ENCODE measurements around the gene ERC2. TPM values are rescaled to one million over a fixed set of nuclear protein-coding genes. Genes with fewer than 3 reads are reported as not detected.

The ERC2 gene
- polyA plus RNA-seq, 3 donors = not detected

DNA sequence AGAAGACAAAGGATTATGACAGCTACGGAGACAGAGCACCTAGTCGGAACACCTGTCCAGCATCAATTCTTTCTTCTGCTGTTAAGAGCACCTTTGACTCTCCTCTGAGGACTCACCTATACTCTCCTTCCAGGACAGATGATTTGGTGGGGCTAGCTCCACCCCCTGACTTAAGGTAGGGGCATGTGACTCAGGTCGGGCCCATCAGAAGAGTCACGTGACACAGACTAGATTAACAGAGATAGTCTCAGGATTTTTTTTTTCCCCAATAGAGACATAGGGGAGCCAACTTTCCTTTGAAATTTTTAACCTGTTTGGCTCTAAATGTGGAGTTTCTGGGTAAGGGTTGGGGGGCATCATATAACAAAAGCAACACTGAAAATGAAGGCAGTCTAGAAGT is 969.7 kb downstream of the ERC2 start:
- peaks cover 0 to 13% (median 2%) of the 10 kb centered on the region in 3 donors for H3K27me3 Mint-ChIP-seq (ENCODE audit: low read depth in 3 of 3)
- H3K4me1 Mint-ChIP-seq = no peaks in the 10 kb centered on the region
- no peaks in the 10 kb centered on the region for H3K9me3 Mint-ChIP-seq
- peaks cover 4 to 5% of the 10 kb centered on the region in 2 donors for H3K27me3 ChIP-seq (ENCODE audit: control insufficient read depth in 2 of 2, insufficient read depth in 2 of 2, low read length in 2 of 2)
- no peak overlapping the region for H2AFZ ChIP-seq (ENCODE audit: insufficient read depth, low read depth, low read length, poor library complexity, severe bottlenecking)
- no peak overlapping the region for H3K27ac Mint-ChIP-seq
- H3K4me3 Mint-ChIP-seq = no peak overlapping the region
- no peak overlapping the region for H3K27ac ChIP-seq (ENCODE audit: low read depth in 1 of 2, low read length in 2 of 2)
- no peak overlapping the region for H3K9ac ChIP-seq (ENCODE audit: insufficient read depth, low read length, poor library complexity, severe bottlenecking)
- no peak for DNase-seq
- H3K4me3 ChIP-seq (replicated peaks in 1 of 3; ENCODE audit: low read depth in 2 of 3, low read length in 3 of 3) = no peak overlapping the region
- no peaks in the 10 kb centered on the region for H3K79me2 ChIP-seq (ENCODE audit: insufficient read depth, low read length)
- no peaks in the 10 kb centered on the region for H3K4me1 ChIP-seq (ENCODE audit: control insufficient read depth in 1 of 2, insufficient read depth in 2 of 2, low read length in 2 of 2)
- H3K36me3 Mint-ChIP-seq = no peaks in the 10 kb centered on the region
- no peaks in the 10 kb centered on the region for H3K36me3 ChIP-seq (replicated peaks in 1 of 2; ENCODE audit: control insufficient read depth in 1 of 2, insufficient read depth in 2 of 2, low read length in 2 of 2)
- TF ChIP-seq, protein P1, sequence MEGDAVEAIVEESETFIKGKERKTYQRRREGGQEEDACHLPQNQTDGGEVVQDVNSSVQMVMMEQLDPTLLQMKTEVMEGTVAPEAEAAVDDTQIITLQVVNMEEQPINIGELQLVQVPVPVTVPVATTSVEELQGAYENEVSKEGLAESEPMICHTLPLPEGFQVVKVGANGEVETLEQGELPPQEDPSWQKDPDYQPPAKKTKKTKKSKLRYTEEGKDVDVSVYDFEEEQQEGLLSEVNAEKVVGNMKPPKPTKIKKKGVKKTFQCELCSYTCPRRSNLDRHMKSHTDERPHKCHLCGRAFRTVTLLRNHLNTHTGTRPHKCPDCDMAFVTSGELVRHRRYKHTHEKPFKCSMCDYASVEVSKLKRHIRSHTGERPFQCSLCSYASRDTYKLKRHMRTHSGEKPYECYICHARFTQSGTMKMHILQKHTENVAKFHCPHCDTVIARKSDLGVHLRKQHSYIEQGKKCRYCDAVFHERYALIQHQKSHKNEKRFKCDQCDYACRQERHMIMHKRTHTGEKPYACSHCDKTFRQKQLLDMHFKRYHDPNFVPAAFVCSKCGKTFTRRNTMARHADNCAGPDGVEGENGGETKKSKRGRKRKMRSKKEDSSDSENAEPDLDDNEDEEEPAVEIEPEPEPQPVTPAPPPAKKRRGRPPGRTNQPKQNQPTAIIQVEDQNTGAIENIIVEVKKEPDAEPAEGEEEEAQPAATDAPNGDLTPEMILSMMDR (IDR thresholded peaks at IDR 0.05) = no peak
- H3K4me2 ChIP-seq (replicated peaks; ENCODE audit: extremely low read depth, low read length, poor library complexity, severe bottlenecking) = no peak overlapping the region
- intact Hi-C loops (cut with micrococcal nuclease) = no loop called here
- H4K20me1 ChIP-seq (ENCODE audit: insufficient read depth, low read length) = no peaks in the 10 kb centered on the region
- H3K9me3 ChIP-seq (replicated peaks in 1 of 2; ENCODE audit: control insufficient read depth in 1 of 2, insufficient read depth in 1 of 2, low read length in 2 of 2) = no peaks in the 10 kb centered on the region
- no CpG with 5 or more reads among the region's 4 CpGs for WGBS (ENCODE audit: insufficient coverage)

DNA sequence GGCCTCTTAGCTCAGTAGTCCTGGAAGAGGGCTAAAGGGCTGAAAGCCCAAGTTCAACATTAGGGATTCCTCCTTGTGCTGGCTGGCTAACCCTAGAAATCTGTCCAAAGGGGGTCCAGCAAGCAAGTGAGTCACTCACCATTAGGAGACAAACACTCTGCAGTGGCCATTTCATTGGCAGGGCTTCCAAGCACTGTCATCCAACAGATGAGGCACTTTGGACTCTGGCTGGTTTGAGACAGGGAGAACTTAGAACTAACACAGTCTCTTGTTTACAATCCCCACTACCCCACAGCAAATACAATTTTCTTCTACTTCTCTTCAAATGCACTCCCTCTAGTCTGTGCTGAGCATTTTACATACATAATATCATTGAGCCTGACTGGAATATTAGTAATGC is 971.0 kb downstream of the ERC2 start:
- no peak overlapping the region for H3K4me3 ChIP-seq (replicated peaks in 1 of 3; ENCODE audit: low read depth in 2 of 3, low read length in 3 of 3)
- Mint-ChIP-seq H3K9me3 (peaks cover 0 to 3% (median 0%) of the 10 kb centered on the region in 7 donors), H3K4me3 (no peak overlapping the region), H3K27me3 (ENCODE audit: low read depth in 3 of 3) (peaks cover 6 to 21% (median 9%) of the 10 kb centered on the region in 3 donors), H3K36me3 (no peaks in the 10 kb centered on the region), H3K27ac (no peak overlapping the region), H3K4me1 (no peaks in the 10 kb centered on the region)
- intact Hi-C loops (cut with micrococcal nuclease) = no loop called here
- H3K4me1 ChIP-seq (ENCODE audit: control insufficient read depth in 1 of 2, insufficient read depth in 2 of 2, low read length in 2 of 2) = no peaks in the 10 kb centered on the region
- TF ChIP-seq, protein P1 (IDR thresholded peaks at IDR 0.05) = no peak
- peaks cover 5 to 14% of the 10 kb centered on the region in 2 donors for H3K27me3 ChIP-seq (ENCODE audit: control insufficient read depth in 2 of 2, insufficient read depth in 2 of 2, low read length in 2 of 2)
- H3K9ac ChIP-seq (ENCODE audit: insufficient read depth, low read length, poor library complexity, severe bottlenecking) = no peak overlapping the region
- DNase-seq = no peak
- H2AFZ ChIP-seq (ENCODE audit: insufficient read depth, low read depth, low read length, poor library complexity, severe bottlenecking) = no peak overlapping the region
- no peaks in the 10 kb centered on the region for H3K9me3 ChIP-seq (replicated peaks in 1 of 2; ENCODE audit: control insufficient read depth in 1 of 2, insufficient read depth in 1 of 2, low read length in 2 of 2)
- no peaks in the 10 kb centered on the region for H3K36me3 ChIP-seq (replicated peaks in 1 of 2; ENCODE audit: control insufficient read depth in 1 of 2, insufficient read depth in 2 of 2, low read length in 2 of 2)
- no peak overlapping the region for H3K4me2 ChIP-seq (replicated peaks; ENCODE audit: extremely low read depth, low read length, poor library complexity, severe bottlenecking)
- H4K20me1 ChIP-seq (ENCODE audit: insufficient read depth, low read length) = no peaks in the 10 kb centered on the region
- H3K27ac ChIP-seq (ENCODE audit: low read depth in 1 of 2, low read length in 2 of 2) = no peak overlapping the region
- H3K79me2 ChIP-seq (ENCODE audit: insufficient read depth, low read length) = no peaks in the 10 kb centered on the region

Measured in CD14-positive monocyte (primary cell).